Measurements from ENCODE around the gene LRRC8B. TPM values are rescaled to one million over a fixed set of nuclear protein-coding genes. Genes with fewer than 3 reads are reported as not detected.
"Not testable (repeated sequence)": the region's sequence is repeated elsewhere in the genome, so short reads cannot be mapped to it uniquely, and the experiment has no call there.

LRRC8B gene
- total RNA-seq, 3 donors from 2014 or later (not counting 1 experiment from before 2014, with no cell fraction given): 1.7 to 2.9 (median 2.9) TPM

- H3K27ac ChIP-seq (ENCODE audit: low read length): no peak overlapping the region
- whole genome bisulfite sequencing (ENCODE audit: insufficient coverage): no CpG with 5 or more reads among the region's 1 CpG
- Mint-ChIP-seq H3K36me3 (no peaks in the 10 kb centered on the region), H3K27ac (no peak overlapping the region), H3K27me3 (ENCODE audit: low read depth in 2 of 2) (peaks cover 2 to 7% of the 10 kb centered on the region in 2 donors), H3K4me3 (no peak overlapping the region), H3K9me3 (no peaks in the 10 kb centered on the region), H3K4me1 (peaks cover 0 to 6% of the 10 kb centered on the region in 2 donors)
- no peaks in the 10 kb centered on the region for H3K36me3 ChIP-seq (ENCODE audit: control insufficient read depth, insufficient read depth, low read length)
- peak; percentile 38 to 61 (median 48) for ATAC-seq
- no peaks in the 10 kb centered on the region for H3K27me3 ChIP-seq (ENCODE audit: control insufficient read depth, insufficient read depth, low read length)
- H3K9me3 ChIP-seq (ENCODE audit: control insufficient read depth, insufficient read depth, low read length): no peaks in the 10 kb centered on the region
- intact Hi-C loops (cut with micrococcal nuclease): loop anchor here (1.0 kb wide), 2 partner anchors 79 to 243 kb away; no protein-coding TSS in a partner anchor
- peaks cover 8% of the 10 kb centered on the region for H3K4me1 ChIP-seq (ENCODE audit: control insufficient read depth, insufficient read depth, low read length)
- DNase-seq: peak in 1 of 2 donors; percentile 77
- peak; percentile 73 for TF ChIP-seq CTCF (IDR thresholded peaks at IDR 0.05)
- no peak overlapping the region for H3K4me3 ChIP-seq (ENCODE audit: low read length)
Measured at GRCh38 chr1:89519779-89520358, 4.8 kb upstream of the LRRC8B start.

- H3K27ac ChIP-seq (ENCODE audit: low read length); ATAC-seq; intact Hi-C loops (cut with micrococcal nuclease); H3K36me3 Mint-ChIP-seq; H3K4me3 ChIP-seq (ENCODE audit: low read length); H3K27ac Mint-ChIP-seq; H3K4me3 Mint-ChIP-seq; H3K36me3 ChIP-seq (ENCODE audit: control insufficient read depth, insufficient read depth, low read length); H3K27me3 ChIP-seq (ENCODE audit: control insufficient read depth, insufficient read depth, low read length); H3K27me3 Mint-ChIP-seq (ENCODE audit: low read depth in 2 of 2); H3K9me3 Mint-ChIP-seq; H3K9me3 ChIP-seq (ENCODE audit: control insufficient read depth, insufficient read depth, low read length); DNase-seq: not testable (repeated sequence)
- H3K4me1 ChIP-seq (ENCODE audit: control insufficient read depth, insufficient read depth, low read length): peaks cover 14% of the 10 kb centered on the region
- H3K4me1 Mint-ChIP-seq: peaks cover 8 to 15% of the 10 kb centered on the region in 2 donors
- WGBS (ENCODE audit: insufficient coverage): 100% methylated on average over 3 of the region's 6 CpGs
Measured at GRCh38 chr1:89521977-89522376, 2.7 kb upstream of the LRRC8B start.

- intact Hi-C loops (cut with micrococcal nuclease): loop anchor here (1.0 to 2.0 kb wide), 2 partner anchors 239 to 532 kb away; no protein-coding TSS in a partner anchor
- Histone ChIP-seq H3K27me3 (ENCODE audit: control insufficient read depth, insufficient read depth, low read length) (no peaks in the 10 kb centered on the region), H3K9me3 (ENCODE audit: control insufficient read depth, insufficient read depth, low read length) (no peaks in the 10 kb centered on the region), H3K36me3 (ENCODE audit: control insufficient read depth, insufficient read depth, low read length) (no peaks in the 10 kb centered on the region), H3K4me3 (ENCODE audit: low read length) (peak overlapping the region; percentile 86), H3K4me1 (ENCODE audit: control insufficient read depth, insufficient read depth, low read length) (peaks cover 14% of the 10 kb centered on the region), H3K27ac (ENCODE audit: low read length) (peak overlapping the region; percentile 93)
- peak; percentile 42 to 66 (median 48) for ATAC-seq
- 24% methylated on average over 21 of the region's 21 CpGs for WGBS (ENCODE audit: insufficient coverage)
- no peaks in the 10 kb centered on the region for H3K36me3 Mint-ChIP-seq
- H3K27ac Mint-ChIP-seq: peak overlapping the region; percentile 80 to 90
- H3K27me3 Mint-ChIP-seq (ENCODE audit: low read depth in 2 of 2): no peaks in the 10 kb centered on the region
- peak in 1 of 2 donors; percentile 87 for DNase-seq
- TF ChIP-seq CTCF (IDR thresholded peaks at IDR 0.05): no peak
- peaks cover 8 to 15% of the 10 kb centered on the region in 2 donors for H3K4me1 Mint-ChIP-seq
- H3K9me3 Mint-ChIP-seq: no peaks in the 10 kb centered on the region
- H3K4me3 Mint-ChIP-seq: peak overlapping the region; percentile 89
Measured at GRCh38 chr1:89523572-89524368, 859 bp upstream of the LRRC8B start.

Measured in natural killer cell (primary cell).